ENCODE measurements around the gene CAMK2B. TPM values are rescaled to one million over a fixed set of nuclear protein-coding genes. Genes with fewer than 3 reads are reported as not detected.

Gene CAMK2B
- polyA plus RNA-seq, 2 of the 4 experiments (the other 2 are of a cell fraction): 0.17 TPM; not detected in 1

- ATAC-seq (no peak), FAIRE-seq (no peak), DNase-seq (ENCODE audit: low read depth in 1 of 2, low spot score in 1 of 2) (no peak)
- POLR2A ChIA-PET: no interaction called here
- no peak overlapping the region for H3K4me2 ChIP-seq
- CTCF ChIA-PET: interaction anchor here (0.6 to 1.1 kb wide), 5 partner anchors 10 to 245 kb away, joined by 3 read pairs; partner anchors contain the start of gene POLD2
- no peak overlapping the region for H3K4me3 ChIP-seq
- H3K9me3 ChIP-seq: no peaks in the 10 kb centered on the region
- no peak for TF ChIP-seq ESRRA (IDR thresholded peaks at IDR 0.05; ENCODE audit: borderline replicate concordance, low read length)
- TF ChIP-seq MAFK (IDR thresholded peaks at IDR 0.05; ENCODE audit: partially characterized antibody): peak; percentile 83
- H3K4me1 ChIP-seq: no peaks in the 10 kb centered on the region
- WGBS (ENCODE audit: missing lambda C conversion rate): 95% methylated on average over 10 of the region's 10 CpGs
- no peak overlapping the region for H3K27ac ChIP-seq
Measured at GRCh38 chr7:44211126-44211675, 114.2 kb downstream of the CAMK2B start.

- Histone ChIP-seq H3K4me2 (no peak overlapping the region), H3K4me3 (no peak overlapping the region), H3K4me1 (no peaks in the 10 kb centered on the region), H3K9me3 (no peaks in the 10 kb centered on the region), H3K27ac (no peak overlapping the region)
- ATAC-seq: no peak
- no peak for TF ChIP-seq HOXA7 (CRISPR knock-in tag; IDR thresholded peaks at IDR 0.05)
- no peak for TF ChIP-seq RFX5 (IDR thresholded peaks at IDR 0.05)
- TF ChIP-seq ZC3H11A (IDR thresholded peaks at IDR 0.05): no peak
- no peak for TF ChIP-seq EHF (CRISPR knock-in tag; IDR thresholded peaks at IDR 0.05)
- TF ChIP-seq NFE2L2 (conservative IDR thresholded peaks at IDR 0.05; ENCODE audit: low read length): no peak
- no peak for TF ChIP-seq JUN (IDR thresholded peaks at IDR 0.05)
- no peak for TF ChIP-seq RNF2 (IDR thresholded peaks at IDR 0.05; ENCODE audit: borderline replicate concordance, low read depth)
- TF ChIP-seq ZFP36 (IDR thresholded peaks at IDR 0.05; ENCODE audit: borderline replicate concordance, partially characterized antibody): no peak
- no peak for TF ChIP-seq MAX (IDR thresholded peaks at IDR 0.05)
- TF ChIP-seq PHF8 (IDR thresholded peaks at IDR 0.05; ENCODE audit: borderline replicate concordance, low read depth): no peak
- TF ChIP-seq HOXB13 (CRISPR knock-in tag; IDR thresholded peaks at IDR 0.05; ENCODE audit: low read depth): no peak
- TF ChIP-seq ELK1 (IDR thresholded peaks at IDR 0.05; ENCODE audit: low read depth, low read length): no peak
- TF ChIP-seq KDM5A (IDR thresholded peaks at IDR 0.05): no peak
- TF ChIP-seq HDAC2 (IDR thresholded peaks at IDR 0.05): no peak
- TF ChIP-seq CBX2 (IDR thresholded peaks at IDR 0.05; ENCODE audit: borderline replicate concordance, low read depth): no peak
- no peak for TF ChIP-seq SMC3 (IDR thresholded peaks at IDR 0.05)
- 95% methylated on average over 5 of the region's 5 CpGs for WGBS (ENCODE audit: missing lambda C conversion rate)
- POLR2A ChIA-PET: no interaction called here
- CTCF ChIA-PET: interaction anchor here (0.7 to 3.5 kb wide), 2 partner anchors 13 to 712 kb away, joined by 3 to 12 read pairs; no protein-coding TSS in a partner anchor
- no peak for DNase-seq (ENCODE audit: low read depth in 1 of 2, low spot score in 1 of 2)
- FAIRE-seq: no peak
Measured at GRCh38 chr7:44210107-44210506, 115.3 kb downstream of the CAMK2B start.

GRCh38 chr7:44208085-44208484, 117.3 kb downstream of the CAMK2B start:
- Histone ChIP-seq H3K27ac (no peak overlapping the region), H3K4me1 (no peaks in the 10 kb centered on the region), H3K9me3 (no peaks in the 10 kb centered on the region), H3K4me2 (no peak overlapping the region), H3K4me3 (no peak overlapping the region)
- ATAC-seq: no peak
- no peak for DNase-seq (ENCODE audit: low read depth in 1 of 2, low spot score in 1 of 2)
- FAIRE-seq: no peak
- POLR2A ChIA-PET: no interaction called here
- CTCF ChIA-PET: interaction anchor here (1.2 to 3.5 kb wide), 4 partner anchors 11 to 77 kb away, joined by 4 to 12 read pairs (median 6); no protein-coding TSS in a partner anchor
- WGBS (ENCODE audit: missing lambda C conversion rate): 91% methylated on average over 7 of the region's 7 CpGs
- TF ChIP-seq MAX (IDR thresholded peaks at IDR 0.05): no peak
- no peak for TF ChIP-seq CEBPB (IDR thresholded peaks at IDR 0.05)
- no peak for TF ChIP-seq USF2 (IDR thresholded peaks at IDR 0.05)
- TF ChIP-seq POLR2AphosphoS2 (conservative IDR thresholded peaks at IDR 0.05; ENCODE audit: low read length): no peak
- no peak for TF ChIP-seq HOXB13 (CRISPR knock-in tag; IDR thresholded peaks at IDR 0.05; ENCODE audit: low read depth)
- TF ChIP-seq NFE2L2 (conservative IDR thresholded peaks at IDR 0.05; ENCODE audit: low read length): no peak
- no peak for TF ChIP-seq POLR2A (IDR thresholded peaks at IDR 0.05; ENCODE audit: low read length)
- no peak for TF ChIP-seq RFX5 (IDR thresholded peaks at IDR 0.05)
